Ishikawa (cell line): ENCODE results near the gene POLR3A.

Experiments
- CREB1 ChIP-seq: IDR thresholded peaks from 2 replicates; pipeline ENCODE4 v1.6.1; 2012; ENCODE audit warnings: low read depth
- EP300 ChIP-seq: IDR thresholded peaks from 2 replicates; pipeline ENCODE4 v1.6.1; 2012; ENCODE audit warnings: borderline replicate concordance
- MAX ChIP-seq: IDR thresholded peaks from 2 replicates; pipeline ENCODE4 v1.6.1; 2012
- TEAD4 ChIP-seq: IDR thresholded peaks from 2 replicates; pipeline ENCODE4 v1.6.1; 2012
- USF1 ChIP-seq: IDR thresholded peaks from 2 replicates; pipeline ENCODE4 v1.6.1; 2012

GRCh38 chr10:77932016-77932715 lies 97.1 kb downstream of the POLR3A start:
- TF ChIP-seq EP300 (no peak), MAX (no peak), CREB1 (no peak), TEAD4 (no peak), USF1 (no peak)
